ENCODE results near the gene DHRS3. TPM values are rescaled to one million over a fixed set of nuclear protein-coding genes. Genes with fewer than 3 reads are reported as not detected.

The DHRS3 gene
- total RNA-seq, 4 donors from 2014 or later = 92.4 to 130 (median 107) TPM

GRCh38 chr1:12622506-12622905, 4.5 kb upstream of the DHRS3 start:
- TF ChIP-seq, protein P1, sequence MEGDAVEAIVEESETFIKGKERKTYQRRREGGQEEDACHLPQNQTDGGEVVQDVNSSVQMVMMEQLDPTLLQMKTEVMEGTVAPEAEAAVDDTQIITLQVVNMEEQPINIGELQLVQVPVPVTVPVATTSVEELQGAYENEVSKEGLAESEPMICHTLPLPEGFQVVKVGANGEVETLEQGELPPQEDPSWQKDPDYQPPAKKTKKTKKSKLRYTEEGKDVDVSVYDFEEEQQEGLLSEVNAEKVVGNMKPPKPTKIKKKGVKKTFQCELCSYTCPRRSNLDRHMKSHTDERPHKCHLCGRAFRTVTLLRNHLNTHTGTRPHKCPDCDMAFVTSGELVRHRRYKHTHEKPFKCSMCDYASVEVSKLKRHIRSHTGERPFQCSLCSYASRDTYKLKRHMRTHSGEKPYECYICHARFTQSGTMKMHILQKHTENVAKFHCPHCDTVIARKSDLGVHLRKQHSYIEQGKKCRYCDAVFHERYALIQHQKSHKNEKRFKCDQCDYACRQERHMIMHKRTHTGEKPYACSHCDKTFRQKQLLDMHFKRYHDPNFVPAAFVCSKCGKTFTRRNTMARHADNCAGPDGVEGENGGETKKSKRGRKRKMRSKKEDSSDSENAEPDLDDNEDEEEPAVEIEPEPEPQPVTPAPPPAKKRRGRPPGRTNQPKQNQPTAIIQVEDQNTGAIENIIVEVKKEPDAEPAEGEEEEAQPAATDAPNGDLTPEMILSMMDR (IDR thresholded peaks at IDR 0.05) = no peak
- TF ChIP-seq POLR2A (IDR thresholded peaks at IDR 0.05) = no peak
- no peak for DNase-seq (ENCODE audit: low spot score in 2 of 2)
- no peak overlapping the region for H3K4me3 ChIP-seq (ENCODE audit: low read depth, poor library complexity, severe bottlenecking)
- 44 to 59% methylated on average over 12 of the region's 12 CpGs for WGBS, 2 donors
- intact Hi-C loops (cut with DNase I; ENCODE audit: low total_unique reads) = loop anchor here (10.0 kb wide), 1 partner anchor 308 kb away; no protein-coding TSS in a partner anchor

- intact Hi-C loops (cut with DNase I; ENCODE audit: low total_unique reads) = loop anchor here (10.0 kb wide), 1 partner anchor 307 kb away; no protein-coding TSS in a partner anchor
- TF ChIP-seq POLR2A (IDR thresholded peaks at IDR 0.05) = no peak
- TF ChIP-seq, protein P1 (IDR thresholded peaks at IDR 0.05) = no peak
- no peak overlapping the region for H3K4me3 ChIP-seq (ENCODE audit: low read depth, poor library complexity, severe bottlenecking)
- WGBS, 2 donors = 59 to 74% methylated on average over 14 to 15 of the region's 15 CpGs
- DNase-seq (ENCODE audit: low spot score in 2 of 2) = no peak
Observed at GRCh38 chr1:12621346-12622335, 3.6 kb upstream of the DHRS3 start.

- WGBS, 2 donors = 92% methylated on average over 8 of the region's 8 CpGs
- intact Hi-C loops (cut with DNase I; ENCODE audit: low total_unique reads) = loop anchor here (10.0 kb wide), 1 partner anchor 306 kb away; no protein-coding TSS in a partner anchor
- no peak overlapping the region for H3K4me3 ChIP-seq (ENCODE audit: low read depth, poor library complexity, severe bottlenecking)
- no peak for DNase-seq (ENCODE audit: low spot score in 2 of 2)
- TF ChIP-seq, protein P1 (IDR thresholded peaks at IDR 0.05) = no peak
- TF ChIP-seq POLR2A (IDR thresholded peaks at IDR 0.05) = no peak
Observed at GRCh38 chr1:12620931-12621330, 2.9 kb upstream of the DHRS3 start.

GRCh38 chr1:12620488-12620865, 2.5 kb upstream of the DHRS3 start:
- H3K4me3 ChIP-seq (ENCODE audit: low read depth, poor library complexity, severe bottlenecking) = no peak overlapping the region
- DNase-seq (ENCODE audit: low spot score in 2 of 2) = no peak
- TF ChIP-seq, protein P1 (IDR thresholded peaks at IDR 0.05) = no peak
- TF ChIP-seq POLR2A (IDR thresholded peaks at IDR 0.05) = no peak
- WGBS, 2 donors = 56 to 63% methylated on average over 4 of the region's 4 CpGs
- intact Hi-C loops (cut with DNase I; ENCODE audit: low total_unique reads) = loop anchor here (10.0 kb wide), 1 partner anchor 306 kb away; no protein-coding TSS in a partner anchor

- intact Hi-C loops (cut with DNase I; ENCODE audit: low total_unique reads) = loop anchor here (10.0 kb wide), 1 partner anchor 305 kb away; no protein-coding TSS in a partner anchor
- TF ChIP-seq POLR2A (IDR thresholded peaks at IDR 0.05) = no peak
- TF ChIP-seq, protein P1 (IDR thresholded peaks at IDR 0.05) = peak in 1 of 3 donors; percentile 93
- peak; percentile 90 to 97 for DNase-seq (ENCODE audit: low spot score in 2 of 2)
- WGBS, 2 donors = 11 to 15% methylated on average over 23 of the region's 23 CpGs
- no peak overlapping the region for H3K4me3 ChIP-seq (ENCODE audit: low read depth, poor library complexity, severe bottlenecking)
Observed at GRCh38 chr1:12619792-12620487, 1.9 kb upstream of the DHRS3 start.
